ENCODE results near the gene UNC5C.

GRCh38 chr4:95158626-95159025, 390.1 kb downstream of the UNC5C start:
- TF ChIP-seq, protein P1, sequence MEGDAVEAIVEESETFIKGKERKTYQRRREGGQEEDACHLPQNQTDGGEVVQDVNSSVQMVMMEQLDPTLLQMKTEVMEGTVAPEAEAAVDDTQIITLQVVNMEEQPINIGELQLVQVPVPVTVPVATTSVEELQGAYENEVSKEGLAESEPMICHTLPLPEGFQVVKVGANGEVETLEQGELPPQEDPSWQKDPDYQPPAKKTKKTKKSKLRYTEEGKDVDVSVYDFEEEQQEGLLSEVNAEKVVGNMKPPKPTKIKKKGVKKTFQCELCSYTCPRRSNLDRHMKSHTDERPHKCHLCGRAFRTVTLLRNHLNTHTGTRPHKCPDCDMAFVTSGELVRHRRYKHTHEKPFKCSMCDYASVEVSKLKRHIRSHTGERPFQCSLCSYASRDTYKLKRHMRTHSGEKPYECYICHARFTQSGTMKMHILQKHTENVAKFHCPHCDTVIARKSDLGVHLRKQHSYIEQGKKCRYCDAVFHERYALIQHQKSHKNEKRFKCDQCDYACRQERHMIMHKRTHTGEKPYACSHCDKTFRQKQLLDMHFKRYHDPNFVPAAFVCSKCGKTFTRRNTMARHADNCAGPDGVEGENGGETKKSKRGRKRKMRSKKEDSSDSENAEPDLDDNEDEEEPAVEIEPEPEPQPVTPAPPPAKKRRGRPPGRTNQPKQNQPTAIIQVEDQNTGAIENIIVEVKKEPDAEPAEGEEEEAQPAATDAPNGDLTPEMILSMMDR (conservative IDR thresholded peaks at IDR 0.05 in 1 of 2, IDR thresholded peaks at IDR 0.05 in 1 of 2; ENCODE audit: low read depth in 1 of 2, low read length in 2 of 2), result no peak
- TF ChIP-seq EZH2 (IDR thresholded peaks at IDR 0.05; ENCODE audit: low read length, missing control alignments), result no peak

All from fibroblast of lung (primary cell).